Activated T-cell treated with anti-CD3 and anti-CD28 coated beads, Interleukin-2, amount 50 U/mL, for 72 hours (primary cell): ENCODE data around the gene COPRS. TPM values are rescaled to one million over a fixed set of nuclear protein-coding genes. Genes with fewer than 3 reads are reported as not detected.
"Not testable (repeated sequence)": the region's sequence is repeated elsewhere in the genome, so short reads cannot be mapped to it uniquely, and the experiment has no call there.

Experiments used
- ATAC-seq, 2 donors: fragments of 150-1000 bp; cut with Tn5 transposase; replicated peaks in 1 of 2; 2 replicates each; pipeline ENCODE4 v1.10.0; 2021; ENCODE audit warnings: moderate library complexity in 2 of 2, mild to moderate bottlenecking in 1 of 2
- DNase-seq, 2 donors: peaks; one replicate each; pipeline ENCODE4 v3.0.0; 2021 to 2022; ENCODE audit warnings: mixed read lengths in 1 of 2
- H3K27ac Mint-ChIP-seq: one replicate; pipeline ENCODE4 v1.8.0; 2022; ENCODE audit warnings: mild to moderate bottlenecking, moderate library complexity, mixed read lengths
- H3K27me3 Mint-ChIP-seq: one replicate; pipeline ENCODE4 v1.8.0; 2022; ENCODE audit warnings: low read depth, mixed read lengths
- H3K36me3 Mint-ChIP-seq, 2 donors: one replicate each; pipeline ENCODE4 v1.8.0; 2022; ENCODE audit warnings: mixed read lengths in 2 of 2, mild to moderate bottlenecking in 1 of 2; ENCODE audit not compliant: insufficient read depth in 2 of 2
- H3K4me1 Mint-ChIP-seq: one replicate; pipeline ENCODE4 v1.8.0; 2022; ENCODE audit warnings: low read depth, mixed read lengths
- H3K4me3 Mint-ChIP-seq, 2 donors: one replicate each; pipeline ENCODE4 v1.8.0; 2022; ENCODE audit warnings: mild to moderate bottlenecking in 2 of 2, mixed read lengths in 2 of 2, moderate library complexity in 2 of 2
- H3K9me3 Mint-ChIP-seq, 2 donors: one replicate each; pipeline ENCODE4 v1.8.0; 2022; ENCODE audit warnings: mixed read lengths in 2 of 2
- total RNA-seq, 2 donors: library from RNA; stranded (reverse); gene quantifications; one replicate each; pipeline ENCODE4 v1.2.3, GENCODE V29; 2022

COPRS gene
- total RNA-seq, 2 donors from 2014 or later: 31.0 to 33.2 TPM

DNA sequence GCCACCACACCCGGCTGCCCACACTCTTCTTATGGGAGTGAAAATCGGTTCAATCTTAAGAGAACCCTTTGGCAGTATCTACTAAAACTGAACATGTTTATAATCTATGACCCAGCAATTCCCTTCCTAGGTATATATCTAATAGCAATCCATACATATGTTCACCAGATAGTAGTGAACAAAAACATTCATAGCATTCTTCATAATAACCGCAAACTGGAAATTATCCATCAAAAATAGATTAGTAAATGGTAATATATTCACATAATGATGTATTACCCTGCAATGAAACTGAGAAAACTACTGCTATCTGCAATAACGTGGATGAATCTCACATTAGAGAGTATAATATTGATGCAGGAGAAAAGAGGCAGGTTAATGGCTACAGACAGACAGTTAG is 23.1 kb downstream of the COPRS start:
- Mint-ChIP-seq H3K4me3 (no peak overlapping the region), H3K4me1 (peaks cover 9% of the 10 kb centered on the region), H3K27me3 (peaks cover 14% of the 10 kb centered on the region), H3K27ac (no peak overlapping the region), H3K9me3 (no peaks in the 10 kb centered on the region), H3K36me3 (no peaks in the 10 kb centered on the region)
- no peak for DNase-seq
- ATAC-seq: no peak

DNA sequence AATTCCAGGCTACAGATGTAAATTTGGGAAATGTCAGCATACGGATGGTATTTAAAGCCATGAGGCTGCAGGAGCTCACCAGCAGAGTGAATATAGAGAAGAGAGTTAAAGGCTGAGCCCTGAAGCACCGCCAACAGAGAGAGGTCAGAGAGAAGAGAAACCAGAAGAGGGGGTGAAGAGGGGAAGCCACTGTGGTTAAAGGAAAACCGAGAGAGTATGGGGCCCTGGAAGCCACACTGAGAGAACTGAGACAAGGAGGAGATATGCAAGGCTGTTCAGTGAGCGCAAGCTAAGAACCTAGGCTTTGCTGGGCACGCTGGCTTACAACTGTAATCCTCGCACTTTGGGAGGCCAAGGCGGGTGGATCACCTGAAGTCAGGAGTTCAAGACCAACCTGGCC is 24.6 kb downstream of the COPRS start:
- Mint-ChIP-seq H3K4me1 (peaks cover 9% of the 10 kb centered on the region), H3K36me3 (no peaks in the 10 kb centered on the region), H3K27me3 (peaks cover 8% of the 10 kb centered on the region), H3K4me3 (no peak overlapping the region), H3K9me3 (no peaks in the 10 kb centered on the region), H3K27ac (no peak overlapping the region)
- no peak for ATAC-seq
- no peak for DNase-seq

DNA sequence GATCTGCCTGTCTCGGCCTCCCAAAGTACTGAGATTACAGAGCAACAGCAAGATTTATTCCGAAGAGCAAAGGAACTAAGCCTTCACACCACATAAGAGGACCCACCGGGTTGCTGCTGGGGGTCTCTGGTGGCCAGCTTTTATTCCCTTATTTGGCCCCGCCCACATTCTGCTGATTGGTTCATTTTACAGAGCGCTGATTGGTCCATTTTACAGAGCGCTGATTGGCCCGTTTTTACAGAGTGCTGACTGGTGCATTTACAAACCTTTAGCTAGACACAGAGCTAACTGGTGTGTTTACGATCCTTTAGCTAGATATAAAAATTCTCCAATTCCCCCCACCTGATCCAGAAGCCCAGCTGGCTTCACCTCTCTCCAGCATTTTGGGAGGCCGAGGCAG is 26.3 kb downstream of the COPRS start:
- Mint-ChIP-seq H3K9me3 (no peaks in the 10 kb centered on the region), H3K27me3 (peaks cover 5% of the 10 kb centered on the region), H3K36me3 (no peaks in the 10 kb centered on the region), H3K4me3 (no peak overlapping the region), H3K4me1 (peaks cover 9% of the 10 kb centered on the region), H3K27ac (no peak overlapping the region)
- ATAC-seq (no peak), DNase-seq (no peak)

DNA sequence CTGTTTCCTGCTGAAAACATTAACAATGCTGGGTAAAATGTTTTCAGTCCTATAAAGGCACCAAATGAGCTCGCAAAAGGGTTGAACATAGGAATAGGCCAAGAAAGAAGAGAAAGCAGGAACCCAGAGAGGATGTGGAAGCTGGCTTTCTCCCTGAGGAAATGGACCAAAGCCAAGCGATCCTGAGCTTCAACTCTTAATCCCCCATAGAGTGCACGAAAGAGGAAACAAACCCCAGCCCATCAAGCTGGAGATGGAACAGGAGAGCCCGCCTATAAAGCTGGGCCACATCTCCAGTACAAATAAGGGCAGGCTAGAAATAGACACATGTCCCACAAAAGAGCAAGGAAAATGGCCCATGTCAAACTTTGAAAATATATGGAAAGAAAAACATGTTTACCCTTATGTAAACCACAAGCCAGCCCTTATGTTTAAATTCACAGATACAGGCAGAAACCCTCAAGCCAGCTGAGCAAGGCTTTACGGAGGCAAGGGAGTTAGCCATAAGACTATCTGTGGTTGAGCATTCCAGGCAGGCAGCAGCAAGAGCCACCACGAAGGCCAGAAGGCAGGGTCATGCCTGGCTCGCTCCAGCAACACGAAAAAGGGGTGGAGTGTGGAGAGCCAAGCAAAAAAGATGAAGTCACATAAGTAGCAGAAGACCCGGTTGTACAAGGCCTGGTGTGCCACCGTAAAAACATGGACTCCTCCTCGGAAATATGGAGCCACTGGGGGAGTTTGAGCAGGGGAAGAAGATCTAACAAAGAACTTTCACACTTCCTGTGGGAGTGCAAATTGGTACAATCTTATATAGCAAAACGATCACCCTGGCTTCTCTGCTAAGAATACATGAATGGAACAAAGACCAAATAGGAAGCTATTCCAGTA is 27.8 kb downstream of the COPRS start:
- no peak overlapping the region for H3K27ac Mint-ChIP-seq
- DNase-seq: no peak
- no peak for ATAC-seq
- no peaks in the 10 kb centered on the region for H3K36me3 Mint-ChIP-seq
- peaks cover 9% of the 10 kb centered on the region for H3K4me1 Mint-ChIP-seq
- H3K9me3 Mint-ChIP-seq: no peaks in the 10 kb centered on the region
- no peaks in the 10 kb centered on the region for H3K27me3 Mint-ChIP-seq
- H3K4me3 Mint-ChIP-seq: no peak overlapping the region

DNA sequence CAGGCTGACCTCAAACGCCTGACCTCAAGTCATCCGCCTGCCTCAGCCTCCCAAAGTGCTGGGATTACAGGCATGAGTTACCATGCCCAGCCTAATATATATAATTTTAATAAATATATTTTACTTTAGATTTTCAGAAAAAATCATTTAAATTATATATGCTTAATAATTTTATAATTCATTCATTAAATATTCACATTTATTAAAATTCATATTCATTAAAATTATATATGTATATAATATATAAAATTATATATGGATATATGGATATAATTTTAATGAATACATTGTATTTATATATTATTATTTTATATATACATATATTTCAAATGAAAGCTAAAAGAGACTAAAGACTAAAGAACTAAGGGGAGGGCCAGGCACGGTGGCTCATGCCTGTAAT is 29.4 kb downstream of the COPRS start:
- no peak overlapping the region for H3K27ac Mint-ChIP-seq
- no peak for DNase-seq
- no peak for ATAC-seq
- H3K27me3 Mint-ChIP-seq: no peaks in the 10 kb centered on the region
- H3K36me3 Mint-ChIP-seq: no peaks in the 10 kb centered on the region
- peaks cover 7% of the 10 kb centered on the region for H3K4me1 Mint-ChIP-seq
- no peaks in the 10 kb centered on the region for H3K9me3 Mint-ChIP-seq
- H3K4me3 Mint-ChIP-seq: no peak overlapping the region

DNA sequence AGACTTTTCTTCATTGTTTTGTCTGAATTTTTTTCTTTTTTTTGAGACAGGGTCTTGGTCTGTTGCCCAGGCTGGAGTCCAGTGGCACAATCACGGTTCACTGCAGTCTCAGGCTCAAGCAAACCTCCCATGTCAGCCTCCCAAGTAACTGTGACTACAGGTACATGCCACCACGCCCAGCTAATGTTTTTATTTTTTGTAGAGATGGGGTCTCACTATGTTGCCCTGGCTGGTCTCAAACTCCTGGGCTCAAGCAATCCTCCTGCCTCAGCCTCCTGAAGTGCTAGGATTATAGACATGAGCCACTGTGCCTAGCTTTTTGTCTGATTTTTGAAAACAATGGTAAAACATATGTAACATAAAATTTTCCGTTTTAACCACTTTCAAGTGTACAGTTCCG is 30.1 kb downstream of the COPRS start:
- H3K9me3 Mint-ChIP-seq, H3K4me1 Mint-ChIP-seq, H3K36me3 Mint-ChIP-seq, H3K27me3 Mint-ChIP-seq, DNase-seq, ATAC-seq, H3K27ac Mint-ChIP-seq, H3K4me3 Mint-ChIP-seq: not testable (repeated sequence)

DNA sequence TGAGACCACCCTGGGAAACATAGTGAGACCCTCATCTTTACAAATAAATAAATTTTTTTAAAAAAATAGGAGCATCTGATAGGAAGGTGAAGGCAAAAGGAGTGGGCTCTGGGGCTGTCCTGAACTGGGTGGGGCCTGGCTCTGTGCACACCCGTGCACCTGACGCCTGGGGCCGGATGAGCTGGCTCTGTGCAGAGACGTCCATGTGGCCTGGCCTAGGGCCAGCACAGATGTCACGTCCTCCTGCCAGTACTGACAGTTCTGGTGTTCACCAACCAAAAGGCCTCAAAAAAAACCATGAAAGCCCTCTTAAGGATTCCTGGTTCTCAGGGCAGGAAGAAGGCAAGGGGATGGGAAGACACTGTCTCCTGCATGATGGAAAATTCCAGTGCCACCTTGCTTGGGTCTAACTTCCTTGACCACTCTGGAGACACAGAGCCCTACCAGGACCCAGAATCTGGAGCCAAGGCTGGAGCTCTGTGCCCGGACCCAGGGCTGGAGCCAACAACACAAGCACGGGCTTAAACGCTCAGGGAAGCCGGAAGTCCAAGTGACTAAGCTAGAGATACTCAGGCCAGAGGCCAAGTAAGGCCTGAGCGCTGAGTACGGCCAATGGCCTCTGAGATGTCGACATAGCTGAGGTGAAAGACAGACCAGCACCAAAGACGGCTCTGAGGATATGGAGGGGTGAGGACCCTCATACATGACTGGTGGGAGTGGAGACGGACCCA is 32.9 kb downstream of the COPRS start:
- H3K36me3 Mint-ChIP-seq: no peaks in the 10 kb centered on the region
- peaks cover 2% of the 10 kb centered on the region for H3K27me3 Mint-ChIP-seq
- DNase-seq: peak in 1 of 2 donors; percentile 8
- no peak overlapping the region for H3K27ac Mint-ChIP-seq
- no peaks in the 10 kb centered on the region for H3K9me3 Mint-ChIP-seq
- ATAC-seq: peak in 1 of 2 donors; percentile 61
- no peaks in the 10 kb centered on the region for H3K4me1 Mint-ChIP-seq
- H3K4me3 Mint-ChIP-seq: no peak overlapping the region

DNA sequence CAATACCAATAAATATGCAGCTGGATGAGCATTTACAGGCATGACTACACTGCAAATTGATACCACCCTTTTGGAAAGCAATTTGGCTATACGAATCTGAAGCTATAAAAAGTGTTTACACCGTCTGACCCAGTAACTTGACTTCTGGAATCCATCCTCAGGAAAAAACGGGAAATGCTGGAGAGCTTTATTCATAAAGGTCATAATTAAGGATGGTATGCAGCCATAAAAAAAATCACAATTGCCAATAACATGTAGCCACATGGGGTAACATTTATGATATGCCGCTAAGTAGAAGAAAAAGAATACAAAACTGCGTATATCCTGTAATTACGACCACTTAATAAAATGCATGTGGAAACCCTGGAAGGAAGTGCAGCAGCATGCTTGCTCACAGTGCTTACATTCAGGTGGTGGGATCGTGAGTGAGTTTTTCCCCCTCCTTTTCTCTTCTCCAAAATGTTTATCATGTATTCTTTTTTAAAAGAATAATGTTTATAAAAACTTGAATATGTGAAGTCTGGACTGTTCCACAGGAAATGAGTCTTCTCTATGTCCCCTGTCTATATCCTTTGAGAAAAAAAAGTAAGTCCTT is 34.2 kb downstream of the COPRS start:
- no peak overlapping the region for H3K4me3 Mint-ChIP-seq
- no peaks in the 10 kb centered on the region for H3K4me1 Mint-ChIP-seq
- no peaks in the 10 kb centered on the region for H3K9me3 Mint-ChIP-seq
- no peak for ATAC-seq
- peaks cover 5% of the 10 kb centered on the region for H3K27me3 Mint-ChIP-seq
- DNase-seq: no peak
- H3K36me3 Mint-ChIP-seq: no peaks in the 10 kb centered on the region
- no peak overlapping the region for H3K27ac Mint-ChIP-seq

DNA sequence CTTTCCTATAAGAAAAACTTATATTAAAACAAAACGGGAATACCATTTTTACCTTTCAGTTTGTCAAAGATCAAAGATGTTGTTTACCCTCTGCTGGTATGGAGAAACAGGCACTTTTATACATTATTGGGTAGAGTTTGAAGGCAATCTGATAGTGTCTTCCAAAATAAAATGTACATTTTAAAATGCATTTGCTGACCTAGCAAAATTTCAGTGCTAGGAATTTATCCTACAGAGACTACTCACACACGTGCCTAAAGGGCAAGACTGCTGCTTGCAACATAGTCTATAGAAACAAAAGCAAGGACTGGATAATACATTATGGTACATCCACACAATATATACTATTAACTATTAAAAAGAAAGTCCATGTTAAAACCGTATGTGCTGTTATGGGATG is 36.0 kb downstream of the COPRS start:
- Mint-ChIP-seq H3K27me3 (peaks cover 5% of the 10 kb centered on the region), H3K4me1 (no peaks in the 10 kb centered on the region), H3K36me3 (no peaks in the 10 kb centered on the region), H3K4me3 (no peak overlapping the region), H3K9me3 (no peaks in the 10 kb centered on the region), H3K27ac (no peak overlapping the region)
- DNase-seq (no peak), ATAC-seq (no peak)

DNA sequence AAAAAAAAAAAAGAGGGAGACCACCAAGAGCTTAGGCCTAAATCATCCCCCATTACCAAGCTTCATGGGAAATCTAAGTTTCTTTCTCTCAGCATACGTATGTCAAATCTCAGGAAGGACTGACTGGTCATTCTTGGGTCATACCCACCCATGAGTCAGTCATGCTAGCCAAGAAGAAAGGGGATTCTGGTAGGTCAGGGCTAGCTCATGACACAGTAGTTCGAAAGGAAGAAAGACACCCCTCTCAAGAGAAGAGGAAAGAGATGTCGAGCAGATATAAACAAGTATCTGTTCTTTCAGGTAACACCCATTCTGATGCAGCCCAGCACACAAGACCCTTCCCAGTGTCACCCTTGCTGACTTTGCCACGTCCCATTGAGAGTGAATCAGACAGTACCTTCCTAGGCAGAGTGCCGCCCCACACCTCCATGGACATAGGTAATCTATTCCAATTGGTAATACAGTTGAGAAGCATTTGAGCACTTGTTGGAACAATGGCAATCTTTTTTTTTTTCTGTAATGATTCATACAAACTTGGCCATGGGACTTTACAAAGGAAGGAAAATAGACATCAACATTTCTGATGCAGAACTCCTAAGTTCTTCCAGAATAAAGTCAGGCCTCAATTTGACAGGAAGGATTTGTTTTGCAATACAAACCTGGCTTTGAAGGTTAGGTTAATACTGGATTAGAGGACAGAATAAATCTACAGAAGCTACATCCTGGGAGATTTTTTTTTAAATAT is 38.2 kb downstream of the COPRS start:
- no peak for ATAC-seq
- no peaks in the 10 kb centered on the region for H3K4me1 Mint-ChIP-seq
- H3K27ac Mint-ChIP-seq: no peak overlapping the region
- H3K27me3 Mint-ChIP-seq: peaks cover 5% of the 10 kb centered on the region
- H3K9me3 Mint-ChIP-seq: no peaks in the 10 kb centered on the region
- H3K36me3 Mint-ChIP-seq: no peaks in the 10 kb centered on the region
- DNase-seq: no peak
- H3K4me3 Mint-ChIP-seq: no peak overlapping the region

DNA sequence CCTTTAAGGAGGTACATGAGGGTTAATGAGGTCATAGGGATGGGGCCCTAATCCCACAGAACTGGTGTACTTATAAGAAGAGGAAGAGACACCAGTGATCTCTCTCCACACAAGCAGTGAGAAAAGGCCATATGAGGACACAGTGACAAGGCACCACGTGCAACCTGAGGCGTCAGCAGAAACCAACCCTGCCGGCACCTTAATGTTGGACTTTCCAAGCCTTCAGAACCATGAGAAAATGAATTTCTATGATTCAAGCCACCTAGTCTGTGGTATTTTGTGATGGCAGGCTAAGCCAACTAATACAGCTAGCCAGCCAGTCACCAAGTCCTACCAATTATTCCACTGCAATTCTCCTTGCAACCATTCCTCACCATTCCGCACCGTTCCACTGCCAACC is 39.5 kb downstream of the COPRS start:
- Mint-ChIP-seq H3K27ac (no peak overlapping the region), H3K27me3 (peaks cover 10% of the 10 kb centered on the region), H3K4me1 (no peaks in the 10 kb centered on the region), H3K9me3 (no peaks in the 10 kb centered on the region), H3K4me3 (no peak overlapping the region), H3K36me3 (no peaks in the 10 kb centered on the region)
- ATAC-seq: no peak
- no peak for DNase-seq

DNA sequence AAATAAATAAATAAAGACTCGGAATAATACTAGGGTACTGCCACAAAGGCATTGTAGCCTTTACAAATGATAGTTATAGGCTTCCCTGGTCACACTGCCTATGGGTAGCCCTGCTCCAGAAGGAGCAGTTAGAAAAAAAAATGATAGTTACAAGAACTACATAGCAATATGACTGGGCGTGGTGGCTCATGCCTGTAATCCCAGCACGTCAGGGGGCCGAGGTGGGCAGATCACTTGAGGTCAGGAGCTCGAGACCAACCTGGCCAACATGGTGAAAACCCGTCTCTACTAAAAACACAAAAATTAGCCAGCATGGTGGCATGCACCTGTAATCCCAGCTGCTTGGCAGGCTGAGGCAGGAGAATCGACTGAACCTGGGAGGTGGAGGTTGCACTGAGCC is 40.2 kb downstream of the COPRS start:
- H3K4me3 Mint-ChIP-seq, H3K27ac Mint-ChIP-seq, H3K36me3 Mint-ChIP-seq, DNase-seq, H3K9me3 Mint-ChIP-seq, H3K27me3 Mint-ChIP-seq, H3K4me1 Mint-ChIP-seq, ATAC-seq: not testable (repeated sequence)

DNA sequence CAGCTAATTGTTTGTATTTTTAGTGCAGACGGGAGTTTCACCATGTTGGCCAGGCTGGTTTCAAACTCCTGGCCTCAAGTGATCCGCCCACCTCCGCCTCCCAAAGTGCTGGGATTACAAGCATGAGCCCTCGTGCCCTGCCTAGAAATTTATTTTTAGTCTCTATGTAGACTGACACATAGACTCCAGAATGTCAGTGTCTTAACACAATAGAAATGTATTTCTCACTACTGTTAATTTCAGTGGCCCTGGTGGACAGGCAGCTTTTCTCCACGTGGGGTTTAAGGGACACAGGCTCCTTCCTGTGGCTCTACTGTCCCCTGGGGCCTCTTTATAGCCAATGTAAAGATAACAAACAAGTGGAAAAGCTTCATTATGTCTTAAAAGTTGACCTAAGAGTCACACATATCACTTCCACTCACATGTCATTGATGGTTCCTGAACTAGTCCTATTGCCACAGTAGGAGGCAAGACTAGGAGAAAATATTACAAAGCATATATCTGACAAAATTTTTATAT is 43.8 kb downstream of the COPRS start:
- ATAC-seq: no peak

More for the DNA sequence above, 43.8 kb downstream of the COPRS start:
- Mint-ChIP-seq H3K9me3 (no peaks in the 10 kb centered on the region), H3K27ac (no peak overlapping the region), H3K36me3 (no peaks in the 10 kb centered on the region), H3K4me1 (no peaks in the 10 kb centered on the region), H3K4me3 (no peak overlapping the region), H3K27me3 (peaks cover 21% of the 10 kb centered on the region)
- no peak for DNase-seq
